HT1080 (cell line): ENCODE measurements around the gene MORN4. TPM values are rescaled to one million over a fixed set of nuclear protein-coding genes. Genes with fewer than 3 reads are reported as not detected.
"Not testable (repeated sequence)": the region's sequence is repeated elsewhere in the genome, so short reads cannot be mapped to it uniquely, and the experiment has no call there.

ENCODE experiments used
- DNase-seq: peaks from one replicate; pipeline ENCODE4 v3.0.0-alpha.2; 2015; ENCODE audit warnings: low read depth
- polyA plus RNA-seq, 2 experiments: library from polyadenylated mRNA; depleted of rRNA; stranded (reverse); fragments of >200 nt; gene quantifications; 2 replicates each; pipeline ENCODE4 v1.2.3, GENCODE V29; 2015
- total RNA-seq: library from RNA; depleted of rRNA; stranded (reverse); fragments of >200 nt; shearing (Covaris generic); gene quantifications from 2 replicates; pipeline ENCODE4 v1.2.3, GENCODE V29; 2014; rRNA removed

Gene MORN4
- 1.9 and 3.6 TPM in 2 replicates for total RNA-seq
- 12.6 and 13.8 TPM in 2 replicates for polyA plus RNA-seq (2015; cell fraction: cytosol; rRNA removed)
- 6.4 and 11.0 TPM in 2 replicates for polyA plus RNA-seq (2015; cell fraction: nucleus; rRNA removed)

DNA sequence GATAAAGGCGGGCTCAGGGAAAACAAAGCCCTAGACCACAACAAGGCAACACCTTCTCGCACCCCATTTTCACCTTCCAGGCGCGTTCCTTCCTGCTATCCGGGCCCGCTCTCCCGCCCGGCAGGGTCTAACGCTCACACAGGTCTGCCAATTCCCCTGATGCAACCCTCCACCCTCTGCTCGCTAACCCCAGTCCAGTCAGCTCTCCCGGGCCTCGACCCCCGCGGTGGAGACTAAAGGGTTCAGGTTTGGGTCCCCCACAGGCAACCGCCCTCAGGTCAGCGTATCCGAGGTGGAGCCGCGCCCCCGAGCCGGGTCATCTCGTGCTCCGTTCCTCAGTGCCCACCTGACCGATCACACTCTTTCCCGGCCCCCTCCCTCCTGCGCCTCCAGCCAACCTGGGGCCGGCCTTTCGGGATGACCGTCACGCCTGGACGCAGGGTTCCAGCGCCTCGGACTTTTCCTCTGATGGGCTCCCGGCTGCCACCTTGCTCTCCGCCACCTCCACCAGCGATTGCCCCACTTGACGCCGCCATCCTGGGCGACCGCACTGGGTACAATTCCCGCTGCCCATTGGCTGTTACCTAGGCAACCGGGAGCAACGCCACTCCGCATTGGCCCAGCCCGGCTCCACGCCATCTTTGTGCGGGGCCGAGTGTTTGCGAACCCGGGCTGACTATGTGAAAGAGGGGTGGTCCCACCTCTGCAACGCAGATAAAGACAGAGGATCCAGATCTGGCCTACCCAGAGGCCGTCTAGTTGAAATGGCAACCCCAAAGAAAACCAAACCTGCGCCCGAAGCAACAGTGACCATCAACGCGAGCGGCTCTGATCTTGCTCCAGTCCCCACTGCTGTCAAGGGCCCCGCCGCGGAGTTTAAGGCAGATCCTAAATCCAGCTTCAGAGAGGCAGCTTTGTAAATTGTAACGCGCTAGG lies at the start of gene MORN4:
Gene MORN4, minus strand, starts transcription at position 552 of the 936 bp plus-strand sequence. CDS start 13,847 bp downstream, outside the sequence.
- DNase-seq = peak; percentile 89

DNA sequence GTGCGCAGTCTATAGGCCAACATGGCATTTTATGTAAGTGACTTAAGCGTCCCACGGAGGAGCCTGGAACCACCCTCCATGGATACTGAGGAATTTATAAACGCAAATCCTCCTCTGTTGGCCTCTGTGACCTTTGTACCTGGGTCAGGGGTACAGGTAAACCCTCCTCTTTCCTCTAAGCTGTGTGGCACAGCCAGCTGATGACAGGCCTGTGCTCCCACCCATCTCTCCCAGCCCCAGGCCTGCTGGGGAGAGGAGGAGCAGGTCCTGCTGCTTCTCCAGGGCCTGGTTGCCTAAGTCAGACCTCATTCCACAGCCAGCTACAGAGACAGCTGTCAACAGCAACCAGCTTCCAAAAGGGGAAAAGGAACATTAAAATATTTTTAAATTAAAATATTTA lies 48.7 kb upstream of the MORN4 start:
- no peak for DNase-seq

DNA sequence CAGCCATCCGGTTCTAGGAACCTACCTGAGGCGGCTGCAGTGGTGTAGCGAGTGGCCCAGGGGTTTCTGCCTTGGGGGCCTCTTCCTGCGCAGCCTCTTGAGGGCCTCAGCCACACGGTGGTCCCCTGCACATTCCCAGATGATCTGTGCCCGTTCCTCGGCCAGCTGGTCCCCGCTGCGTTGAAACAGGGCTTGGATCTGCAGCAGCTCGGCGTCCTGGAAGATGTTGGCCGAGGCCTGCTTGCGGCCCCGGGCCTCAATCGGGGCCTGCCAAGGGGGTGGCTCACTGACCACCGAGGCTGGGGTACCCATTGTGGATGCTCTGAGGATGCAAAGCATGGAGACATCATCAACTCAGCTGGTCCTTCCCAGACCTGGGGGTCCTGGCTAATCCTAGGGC lies 46.3 kb upstream of the MORN4 start:
- no peak for DNase-seq

DNA sequence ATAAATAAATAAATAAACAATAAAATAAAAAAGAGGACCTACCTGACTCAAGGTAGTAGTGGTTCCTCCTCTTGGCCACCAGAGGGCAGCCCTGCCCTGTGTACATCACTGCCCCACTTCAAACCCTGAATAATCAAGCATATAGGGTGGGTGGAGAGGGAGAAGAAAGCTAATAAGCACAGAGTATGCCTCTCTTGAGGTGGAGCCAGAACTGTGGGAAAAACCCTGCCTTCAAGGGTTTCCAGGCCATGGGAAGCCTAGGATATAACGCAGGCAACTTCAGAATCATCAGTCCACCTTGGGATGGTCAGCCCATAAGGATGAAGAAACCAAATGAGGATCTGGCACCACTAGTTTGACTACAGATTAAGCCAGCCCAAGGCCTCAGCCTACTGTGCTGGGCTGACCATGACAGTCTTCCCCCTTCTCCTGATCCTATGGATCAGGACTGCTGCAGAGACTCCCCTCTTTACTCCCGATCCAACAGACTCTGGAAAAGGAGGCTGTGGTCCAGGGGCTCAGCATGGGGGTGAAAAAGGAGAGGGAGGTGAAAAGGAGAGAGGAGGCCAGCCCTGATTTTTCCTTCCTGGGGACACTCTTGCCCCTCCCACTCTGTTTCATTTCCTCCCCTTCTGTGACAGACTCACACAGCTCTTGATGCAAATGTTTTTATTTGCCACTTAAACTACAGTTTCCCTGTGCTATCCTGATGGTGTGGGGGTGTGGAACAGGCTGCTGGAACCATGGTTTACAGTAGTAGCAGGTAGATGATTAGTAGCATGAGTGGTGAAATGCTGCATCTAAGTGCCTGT lies 43.7 kb upstream of the MORN4 start:
- peak; percentile 42 for DNase-seq

DNA sequence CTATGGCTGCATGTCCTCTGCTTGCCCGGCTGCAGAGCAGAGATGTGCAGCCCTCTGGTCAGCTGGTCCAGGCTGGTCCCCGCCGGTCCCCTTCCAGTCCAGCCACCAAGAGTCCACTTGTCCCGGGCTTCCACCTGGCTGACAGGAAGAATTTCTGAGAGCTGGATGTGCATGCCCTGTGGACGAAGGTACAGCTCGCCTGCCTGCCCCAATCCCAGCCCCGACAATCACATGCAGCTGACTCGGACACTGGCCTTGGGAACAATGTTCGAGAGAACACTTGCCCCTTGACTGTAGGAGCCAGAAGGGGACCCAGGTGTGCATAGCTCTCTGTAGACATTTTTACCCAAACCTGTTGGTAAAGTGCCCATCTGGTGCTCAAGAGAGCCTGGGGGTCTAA lies 41.9 kb upstream of the MORN4 start:
- no peak for DNase-seq

DNA sequence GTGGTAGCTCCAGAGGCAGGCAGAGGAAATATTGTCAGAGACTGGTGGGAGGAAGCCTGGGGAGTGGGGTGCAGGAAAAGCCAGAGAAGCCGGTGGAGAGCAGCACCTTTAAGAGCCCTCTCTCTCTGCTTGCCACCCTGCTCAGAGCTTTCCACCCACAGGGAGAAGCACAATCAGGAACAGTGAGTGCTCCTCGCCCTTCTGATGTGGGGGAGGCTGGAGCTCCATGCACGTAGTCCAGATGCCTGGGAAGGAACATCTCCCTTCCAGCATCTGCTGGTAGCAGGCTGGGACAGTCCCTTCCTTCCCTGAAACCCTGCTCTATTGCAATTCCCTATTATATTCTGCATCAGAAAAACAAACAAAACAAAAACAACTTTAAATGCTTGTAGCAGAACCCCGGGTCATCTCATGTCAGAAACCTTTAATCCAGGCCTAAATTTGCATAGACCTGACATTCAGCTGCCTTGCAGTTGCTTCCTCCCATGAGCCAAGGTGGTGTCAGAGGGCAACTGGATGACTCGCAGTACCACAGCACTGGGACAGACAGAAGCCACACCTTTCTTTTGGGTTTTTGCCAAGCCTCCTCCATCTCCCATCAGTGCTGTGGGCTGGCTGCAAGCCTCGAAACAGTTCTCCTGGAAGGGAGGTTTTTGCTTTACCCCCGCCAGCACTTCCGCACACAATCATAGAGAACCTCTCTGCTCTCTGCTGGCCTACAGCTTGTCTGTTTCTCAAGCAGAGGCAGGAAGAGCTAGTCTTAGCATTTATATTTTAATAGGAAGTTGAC lies 40.6 kb upstream of the MORN4 start:
- peak; percentile 80 for DNase-seq

DNA sequence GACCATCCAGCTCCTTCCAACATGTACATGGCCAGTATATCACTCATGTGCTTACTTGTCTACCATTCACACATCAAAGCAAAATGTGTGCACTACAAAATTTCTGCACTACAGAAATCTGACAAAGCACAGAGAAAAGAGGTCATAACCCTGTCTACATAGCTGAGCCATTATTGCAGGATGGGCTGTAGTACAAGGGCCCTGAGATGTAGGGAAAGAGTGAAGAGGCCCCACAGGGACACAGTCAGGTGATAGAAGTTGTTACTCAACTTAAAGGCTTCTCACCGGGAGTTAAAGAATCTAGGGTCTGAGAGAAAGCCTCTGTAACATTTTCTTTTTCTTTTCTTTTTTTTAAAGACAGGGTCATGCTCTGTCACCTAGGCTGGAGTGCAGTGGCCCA lies 36.3 kb upstream of the MORN4 start:
- no peak for DNase-seq

DNA sequence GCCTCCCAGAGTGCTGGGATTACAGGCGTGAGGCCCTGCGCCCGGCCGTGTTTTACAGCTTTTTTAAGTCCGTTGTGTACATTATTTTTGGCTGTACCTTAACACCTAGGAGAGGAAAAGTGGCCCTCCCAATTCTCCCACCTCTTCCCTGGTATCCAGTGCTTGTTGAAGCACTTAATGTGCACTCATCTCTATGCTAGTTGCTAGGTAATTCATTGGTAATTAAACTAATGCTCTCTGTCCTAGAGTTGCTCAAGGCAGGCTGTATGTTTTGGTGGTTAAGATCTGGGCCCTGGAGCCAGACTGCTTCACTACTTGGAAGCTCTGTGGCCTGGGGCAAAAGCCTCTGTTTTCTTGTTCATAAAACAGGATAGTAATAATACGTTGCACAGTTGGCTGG lies 34.2 kb upstream of the MORN4 start:
- DNase-seq = no peak

DNA sequence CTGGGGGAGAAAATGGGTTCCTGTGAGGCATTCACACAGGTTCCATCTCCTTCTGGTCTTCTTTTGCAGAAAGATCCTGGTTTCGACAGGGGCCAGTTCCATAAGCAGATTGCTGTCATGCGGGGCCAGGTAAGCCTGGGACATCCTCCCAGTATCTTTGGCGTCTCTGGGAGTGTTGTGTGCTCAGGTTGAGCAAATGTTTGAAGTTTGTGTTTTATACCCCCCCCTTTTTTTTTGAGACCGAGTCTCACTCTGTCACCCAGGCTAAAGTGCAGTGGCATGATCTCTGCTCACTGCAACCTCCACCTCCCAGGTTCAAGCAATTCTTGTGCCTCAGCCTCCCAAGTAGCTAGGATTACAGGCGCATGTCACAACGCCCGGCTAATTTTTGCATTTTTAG lies 33.7 kb upstream of the MORN4 start:
- DNase-seq = no peak

DNA sequence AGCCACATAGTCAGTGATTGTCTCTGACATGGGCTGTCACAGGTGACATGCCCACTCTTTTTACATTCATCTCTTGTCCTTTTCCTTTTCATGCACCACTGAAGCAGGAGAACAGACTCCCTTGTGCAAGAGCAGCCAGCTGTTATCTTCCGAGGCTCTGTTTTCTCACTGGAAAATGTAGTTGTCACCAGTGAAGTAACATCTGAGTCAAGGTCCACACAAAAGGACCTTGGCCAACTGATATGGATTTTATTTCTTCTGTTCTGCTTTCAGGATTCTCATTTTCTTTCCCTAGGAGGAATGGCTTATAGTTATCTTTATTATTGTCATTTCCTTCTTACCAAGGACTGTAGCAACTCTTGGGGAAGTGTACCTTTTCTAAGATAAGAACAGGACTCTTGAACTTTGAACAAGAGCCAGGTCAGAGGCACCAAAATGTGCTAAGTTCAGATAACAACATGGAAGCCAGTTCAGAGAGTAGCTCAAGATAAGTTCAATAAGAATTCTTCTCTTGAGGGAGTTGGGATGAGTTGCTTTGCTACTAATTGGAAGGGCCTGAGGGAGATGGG lies 31.1 kb upstream of the MORN4 start:
- DNase-seq = no peak

DNA sequence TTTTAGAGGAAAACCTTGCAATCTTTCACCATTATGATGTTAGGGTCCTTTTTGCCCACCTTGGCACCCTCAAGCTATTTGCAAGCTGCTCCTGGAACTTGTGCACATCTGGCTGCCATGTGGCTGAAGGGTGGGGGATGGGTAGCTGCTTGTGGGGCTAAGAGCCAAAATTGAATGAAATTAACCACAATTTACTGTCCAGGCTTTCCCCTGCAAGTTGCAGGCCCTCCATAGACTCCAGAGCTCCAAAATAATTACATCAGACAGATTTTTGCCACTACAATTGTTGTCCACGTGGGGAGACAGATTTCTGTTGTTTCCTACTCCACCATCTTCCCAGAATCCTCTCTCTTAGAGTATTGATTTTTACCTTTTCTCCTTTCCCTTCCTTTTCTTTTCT lies 26.3 kb upstream of the MORN4 start:
- DNase-seq = peak; percentile 27

DNA sequence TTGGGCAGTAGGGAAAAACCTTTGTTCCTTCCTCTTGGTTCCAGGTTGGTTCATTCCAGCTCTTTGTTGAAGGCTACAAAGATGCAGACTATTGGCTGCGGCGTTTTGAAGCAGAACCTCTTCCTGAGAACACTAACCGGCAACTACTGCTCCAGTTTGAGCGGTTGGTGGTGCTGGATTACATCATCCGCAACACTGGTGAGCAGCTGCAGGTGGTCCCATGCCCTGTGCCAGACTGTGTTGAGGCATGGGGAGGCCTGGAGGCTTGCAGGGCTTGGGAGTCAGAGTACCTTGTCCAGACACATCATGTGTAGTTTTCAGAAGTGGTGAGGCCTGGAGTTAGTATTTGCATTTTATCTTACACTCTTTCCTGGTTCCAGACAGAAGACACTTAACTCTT lies 23.5 kb upstream of the MORN4 start:
- DNase-seq = no peak

DNA sequence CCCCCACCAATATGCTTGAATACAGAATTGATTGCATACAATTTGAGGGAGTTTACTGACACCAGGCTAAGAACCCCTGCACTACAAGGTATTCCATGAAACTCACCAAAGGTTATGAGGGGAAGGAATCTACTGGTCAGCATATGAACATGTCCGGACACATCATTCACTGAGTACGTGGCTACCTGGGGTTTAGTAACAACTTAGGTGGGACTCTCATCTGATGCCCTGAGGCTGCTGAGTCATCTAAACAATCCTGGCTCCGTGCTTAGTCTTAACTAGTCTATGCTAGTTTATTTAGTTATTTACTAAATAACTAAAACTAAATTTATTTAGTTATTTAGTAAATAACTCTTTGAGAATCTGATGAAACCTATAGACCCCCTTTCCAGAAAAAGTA lies 18.5 kb upstream of the MORN4 start:
- no peak for DNase-seq

DNA sequence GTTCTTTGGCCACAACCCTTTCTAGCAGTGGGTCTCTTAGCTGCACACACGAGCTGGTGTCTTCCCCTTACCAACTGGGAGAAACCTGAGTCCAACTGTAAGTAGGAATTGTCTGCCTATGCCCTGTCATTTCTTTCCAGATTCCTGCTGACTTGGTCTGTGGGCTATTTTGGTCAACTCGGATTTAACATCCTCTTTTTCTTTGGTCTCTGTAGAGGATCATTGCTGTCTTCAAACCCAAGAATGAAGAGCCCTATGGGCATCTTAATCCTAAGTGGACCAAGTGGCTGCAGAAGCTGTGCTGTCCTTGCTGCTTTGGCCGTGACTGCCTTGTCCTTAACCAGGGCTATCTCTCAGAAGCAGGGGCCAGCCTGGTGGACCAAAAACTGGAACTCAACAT lies 17.4 kb upstream of the MORN4 start:
- no peak for DNase-seq

DNA sequence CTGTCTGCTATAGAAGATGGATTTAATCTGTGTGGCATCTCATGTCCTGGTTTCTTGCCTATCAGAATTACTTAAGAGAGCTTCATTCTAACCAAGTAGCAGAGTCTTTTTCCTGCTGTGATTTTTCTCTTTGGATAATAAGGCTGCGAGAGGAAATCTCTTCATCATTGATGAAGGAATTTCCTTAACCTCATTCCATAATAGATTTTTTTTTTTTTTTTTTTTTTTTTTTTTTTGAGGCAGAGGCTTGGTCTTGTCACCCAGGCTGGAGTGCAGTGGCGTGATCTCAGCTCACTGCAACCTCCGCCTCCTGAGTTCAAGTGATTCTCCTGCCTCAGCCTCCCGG lies 16.1 kb upstream of the MORN4 start:
- DNase-seq = not testable (repeated sequence)

DNA sequence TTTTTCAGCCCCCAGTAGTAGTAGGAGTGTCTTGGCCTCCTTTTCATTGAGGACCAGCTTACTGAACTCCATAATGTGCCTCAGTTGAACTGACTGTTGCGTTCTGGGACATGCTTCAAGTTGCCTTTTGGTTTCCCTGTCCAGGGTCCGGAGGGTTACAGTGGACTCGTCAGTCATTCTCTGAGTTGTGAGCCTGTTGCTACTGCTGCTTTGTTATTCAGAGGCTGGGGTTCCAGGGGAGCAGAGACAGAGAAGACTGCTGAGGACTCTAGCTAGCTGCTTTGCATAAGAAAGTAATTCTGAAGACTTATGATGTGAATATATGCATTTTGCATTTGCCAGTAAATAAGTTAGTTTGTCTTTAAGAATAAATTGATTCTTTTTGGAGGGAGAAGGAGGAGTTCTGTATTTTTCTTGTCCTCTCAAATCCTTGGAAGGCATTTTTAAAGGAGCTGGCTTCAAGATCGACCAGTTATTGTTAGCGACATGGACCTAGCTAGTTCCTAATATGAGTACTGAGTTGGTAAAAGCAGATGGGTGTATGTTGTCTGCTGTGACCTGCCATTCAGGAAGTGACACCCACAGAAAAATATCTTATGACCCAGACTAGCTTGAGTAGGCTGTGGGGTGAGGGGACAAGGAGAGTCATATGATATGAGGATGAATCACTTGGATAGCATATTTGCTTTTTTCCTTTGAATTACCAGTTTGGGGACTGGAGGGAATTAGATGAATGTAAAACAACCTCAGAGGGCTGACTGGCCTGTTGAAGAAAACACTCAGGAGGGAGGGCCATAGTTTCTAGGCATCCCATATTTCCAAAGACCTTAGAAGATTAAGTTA lies 15.5 kb upstream of the MORN4 start:
- DNase-seq = peak; percentile 98

DNA sequence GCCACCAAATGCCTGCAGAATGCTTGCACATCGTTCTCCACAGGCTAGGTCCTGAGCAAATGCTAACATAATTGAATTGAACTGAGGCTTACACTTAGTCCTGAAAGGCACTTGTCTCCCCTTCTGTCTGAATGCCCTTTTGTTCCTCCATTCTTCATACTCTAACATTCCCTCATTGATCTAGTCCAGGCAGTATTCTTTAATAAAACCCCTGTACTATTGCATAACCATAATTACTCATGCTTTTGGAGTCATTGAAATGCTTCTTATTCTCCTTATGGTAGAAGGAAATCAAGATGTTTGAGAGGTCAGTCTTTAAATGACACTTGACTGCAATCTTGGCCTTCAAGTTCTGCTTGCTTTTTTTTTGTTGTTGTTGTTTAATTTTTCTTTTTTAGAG lies 14.3 kb upstream of the MORN4 start:
- DNase-seq = peak; percentile 73

DNA sequence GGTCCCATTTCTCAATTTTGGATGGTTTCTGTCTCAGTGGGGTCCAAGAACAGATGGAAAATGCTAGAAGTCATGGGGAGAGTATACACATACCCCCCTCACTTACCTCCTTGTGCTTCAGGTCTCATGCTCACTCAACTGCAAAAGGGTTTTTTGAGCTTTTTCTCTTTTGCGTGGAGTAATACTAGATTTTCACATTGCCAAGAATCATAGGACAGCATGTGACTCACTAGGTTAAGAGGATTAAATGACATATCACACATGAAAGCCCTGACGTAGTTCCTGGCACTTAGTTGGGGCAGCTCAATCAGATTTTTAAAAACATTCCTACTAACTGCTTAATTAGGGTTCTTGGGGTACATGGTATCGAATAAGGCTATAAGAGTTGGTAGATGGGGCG lies 11.6 kb upstream of the MORN4 start:
- no peak for DNase-seq

DNA sequence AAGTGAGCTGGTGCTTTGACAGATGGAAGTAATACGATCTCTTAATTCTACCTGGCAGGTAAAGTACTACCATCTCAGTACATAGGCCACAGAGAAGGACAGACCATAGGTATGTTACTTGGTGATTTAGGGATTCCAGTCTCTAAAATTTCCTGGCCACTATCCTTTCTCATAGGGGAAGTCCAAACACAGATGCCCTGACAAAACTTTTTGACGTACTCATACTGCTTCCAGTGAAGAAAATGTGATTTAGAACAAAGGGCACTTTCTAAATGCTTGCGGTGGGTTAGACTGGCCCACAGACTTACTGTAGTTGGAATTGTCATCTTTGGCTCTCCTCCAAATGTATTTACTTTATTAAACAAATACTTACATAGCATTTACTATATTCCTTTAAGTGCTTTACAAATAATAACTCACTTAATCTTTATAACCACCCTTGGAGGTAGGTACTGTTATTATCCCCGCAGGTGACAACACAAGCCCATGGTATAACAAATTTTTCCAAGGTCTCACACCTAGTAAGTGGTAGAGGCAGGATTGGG lies 10.2 kb upstream of the MORN4 start:
- DNase-seq = no peak
